ENCODE results near the gene TMEM30B.
"Not testable (repeated sequence)": the region's sequence is repeated elsewhere in the genome, so short reads cannot be mapped to it uniquely, and the experiment has no call there.

The TMEM30B gene

DNA sequence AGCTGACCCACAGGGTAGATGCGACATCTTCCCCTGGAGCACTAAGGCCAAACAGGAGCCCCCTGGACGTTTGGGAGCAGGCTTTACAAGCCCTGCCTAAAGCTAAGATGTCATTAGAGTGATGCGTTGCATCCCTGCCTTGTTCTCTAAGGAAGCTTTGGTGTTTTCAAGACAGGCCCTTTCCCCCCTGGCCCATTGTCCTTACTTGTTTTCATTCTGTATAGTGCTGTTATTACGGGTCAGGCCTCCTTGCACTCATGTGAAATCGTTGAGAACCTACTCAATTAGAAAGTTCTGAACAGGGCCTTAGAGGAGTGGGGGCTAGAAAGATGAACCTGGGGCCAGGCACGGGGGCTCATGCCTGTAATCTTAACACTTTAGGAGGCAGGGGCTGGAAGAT is 38.6 kb upstream of the TMEM30B start:
- H3K4me3 ChIP-seq (ENCODE audit: control insufficient read depth, low read depth, low read length) = no peak overlapping the region
- TF ChIP-seq, protein P1, sequence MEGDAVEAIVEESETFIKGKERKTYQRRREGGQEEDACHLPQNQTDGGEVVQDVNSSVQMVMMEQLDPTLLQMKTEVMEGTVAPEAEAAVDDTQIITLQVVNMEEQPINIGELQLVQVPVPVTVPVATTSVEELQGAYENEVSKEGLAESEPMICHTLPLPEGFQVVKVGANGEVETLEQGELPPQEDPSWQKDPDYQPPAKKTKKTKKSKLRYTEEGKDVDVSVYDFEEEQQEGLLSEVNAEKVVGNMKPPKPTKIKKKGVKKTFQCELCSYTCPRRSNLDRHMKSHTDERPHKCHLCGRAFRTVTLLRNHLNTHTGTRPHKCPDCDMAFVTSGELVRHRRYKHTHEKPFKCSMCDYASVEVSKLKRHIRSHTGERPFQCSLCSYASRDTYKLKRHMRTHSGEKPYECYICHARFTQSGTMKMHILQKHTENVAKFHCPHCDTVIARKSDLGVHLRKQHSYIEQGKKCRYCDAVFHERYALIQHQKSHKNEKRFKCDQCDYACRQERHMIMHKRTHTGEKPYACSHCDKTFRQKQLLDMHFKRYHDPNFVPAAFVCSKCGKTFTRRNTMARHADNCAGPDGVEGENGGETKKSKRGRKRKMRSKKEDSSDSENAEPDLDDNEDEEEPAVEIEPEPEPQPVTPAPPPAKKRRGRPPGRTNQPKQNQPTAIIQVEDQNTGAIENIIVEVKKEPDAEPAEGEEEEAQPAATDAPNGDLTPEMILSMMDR (IDR thresholded peaks at IDR 0.05; ENCODE audit: control insufficient read depth, insufficient read depth, low read depth, low read length, missing control alignments) = no peak
- DNase-seq (ENCODE audit: low read depth) = no peak

DNA sequence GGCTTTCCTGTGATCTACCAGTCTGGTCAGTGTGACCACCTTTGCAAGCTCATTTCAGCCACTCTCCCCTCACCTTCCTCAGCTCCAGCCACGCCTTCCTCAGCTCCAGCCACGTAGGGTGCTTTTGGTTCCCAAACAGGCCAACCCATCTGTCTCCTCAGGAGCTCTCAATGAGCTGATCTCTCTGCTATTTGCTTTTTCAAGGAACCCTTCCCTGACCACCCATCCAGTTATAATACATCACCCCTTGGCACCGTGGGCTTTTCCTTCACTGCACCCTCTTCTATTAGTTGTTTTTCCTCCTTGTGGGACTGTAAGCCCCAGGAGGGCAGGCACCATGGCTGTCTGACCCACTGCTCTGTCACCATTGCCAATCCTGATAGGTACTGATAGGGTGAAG is 37.9 kb upstream of the TMEM30B start:
- no peak for DNase-seq (ENCODE audit: low read depth)
- TF ChIP-seq, protein P1 (IDR thresholded peaks at IDR 0.05; ENCODE audit: control insufficient read depth, insufficient read depth, low read depth, low read length, missing control alignments) = no peak
- H3K4me3 ChIP-seq (ENCODE audit: control insufficient read depth, low read depth, low read length) = no peak overlapping the region

DNA sequence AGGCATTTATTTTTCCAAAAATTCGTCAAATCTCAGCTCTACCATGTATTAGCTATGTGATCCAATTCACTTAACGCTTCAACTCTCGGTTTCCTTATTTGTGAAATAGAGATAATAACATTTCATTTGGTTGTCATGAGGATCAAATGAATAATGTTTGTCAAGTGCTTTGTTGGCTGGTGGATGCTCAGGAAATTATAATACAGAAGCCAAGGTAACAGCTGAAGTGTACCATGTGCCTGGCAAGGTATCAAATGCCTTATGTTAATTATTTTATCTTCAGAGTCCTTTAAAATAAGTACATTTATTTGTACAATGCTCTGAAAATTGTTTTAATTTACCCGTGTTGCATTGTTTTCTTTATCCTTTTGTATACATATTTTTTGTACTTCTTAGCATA is 34.2 kb upstream of the TMEM30B start:
- TF ChIP-seq, protein P1 (IDR thresholded peaks at IDR 0.05; ENCODE audit: control insufficient read depth, insufficient read depth, low read depth, low read length, missing control alignments) = no peak
- H3K4me3 ChIP-seq (ENCODE audit: control insufficient read depth, low read depth, low read length) = no peak overlapping the region
- DNase-seq (ENCODE audit: low read depth) = no peak

DNA sequence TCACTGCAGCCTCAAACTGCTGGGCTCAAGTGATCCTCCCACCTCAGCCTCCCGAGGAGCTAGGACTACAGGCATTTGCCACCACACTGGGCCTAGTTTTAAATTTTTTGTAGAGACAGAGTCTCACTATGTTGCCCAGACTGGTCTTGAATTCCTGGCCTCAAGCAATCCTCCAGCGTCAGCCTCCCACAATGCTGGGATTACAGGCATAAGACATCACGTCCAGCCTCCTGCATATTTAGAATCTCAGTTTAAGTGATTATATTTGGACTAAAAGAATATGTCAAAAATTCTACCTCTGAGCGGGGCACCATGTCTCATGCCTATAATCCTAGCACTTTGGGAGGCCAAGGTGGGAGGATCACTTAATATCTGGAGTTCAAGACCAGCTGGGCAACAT is 27.6 kb upstream of the TMEM30B start:
- not testable (repeated sequence) for H3K4me3 ChIP-seq (ENCODE audit: control insufficient read depth, low read depth, low read length); DNase-seq (ENCODE audit: low read depth)

DNA sequence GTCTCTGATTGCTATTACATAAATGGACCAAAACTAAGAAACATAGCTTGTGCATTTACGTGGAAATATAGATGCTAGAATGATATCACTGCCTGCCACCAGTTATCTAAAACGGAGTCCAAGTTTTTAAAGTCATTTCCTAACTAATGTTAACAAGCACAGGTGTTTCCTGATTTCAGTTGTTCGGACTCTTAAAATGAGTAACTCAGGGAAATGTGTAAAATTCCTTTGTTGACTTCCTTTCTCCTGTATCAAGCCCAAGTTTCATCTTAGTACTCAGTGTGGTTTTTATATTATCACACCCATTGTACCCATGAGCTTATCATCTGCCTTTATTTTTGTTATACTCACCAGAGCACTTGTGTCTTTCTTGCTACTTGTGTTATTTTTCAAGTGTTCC is 27.1 kb upstream of the TMEM30B start:
- no peak for DNase-seq (ENCODE audit: low read depth)
- TF ChIP-seq, protein P1 (IDR thresholded peaks at IDR 0.05; ENCODE audit: control insufficient read depth, insufficient read depth, low read depth, low read length, missing control alignments) = no peak
- no peak overlapping the region for H3K4me3 ChIP-seq (ENCODE audit: control insufficient read depth, low read depth, low read length)

DNA sequence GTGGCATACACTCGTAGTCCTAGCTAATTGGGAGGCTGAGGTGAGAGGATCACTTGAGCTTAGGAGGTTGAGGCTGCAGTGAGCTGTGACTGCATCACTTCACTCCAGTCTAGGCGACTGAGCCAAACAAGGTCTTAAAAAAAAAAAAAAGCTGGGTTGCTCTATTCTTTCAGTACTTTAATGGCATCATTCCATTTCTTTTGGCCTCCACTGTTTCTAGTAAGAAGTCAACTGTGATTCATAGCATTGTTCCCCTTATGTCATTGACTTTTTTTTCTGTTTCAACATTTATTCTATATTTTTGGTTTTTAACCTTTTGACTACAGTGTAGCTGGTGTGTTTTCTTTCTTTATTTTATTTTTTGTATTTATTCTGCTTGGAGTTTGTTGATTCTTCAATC is 23.6 kb upstream of the TMEM30B start:
- no peak for DNase-seq (ENCODE audit: low read depth)
- TF ChIP-seq, protein P1 (IDR thresholded peaks at IDR 0.05; ENCODE audit: control insufficient read depth, insufficient read depth, low read depth, low read length, missing control alignments) = no peak
- no peak overlapping the region for H3K4me3 ChIP-seq (ENCODE audit: control insufficient read depth, low read depth, low read length)

DNA sequence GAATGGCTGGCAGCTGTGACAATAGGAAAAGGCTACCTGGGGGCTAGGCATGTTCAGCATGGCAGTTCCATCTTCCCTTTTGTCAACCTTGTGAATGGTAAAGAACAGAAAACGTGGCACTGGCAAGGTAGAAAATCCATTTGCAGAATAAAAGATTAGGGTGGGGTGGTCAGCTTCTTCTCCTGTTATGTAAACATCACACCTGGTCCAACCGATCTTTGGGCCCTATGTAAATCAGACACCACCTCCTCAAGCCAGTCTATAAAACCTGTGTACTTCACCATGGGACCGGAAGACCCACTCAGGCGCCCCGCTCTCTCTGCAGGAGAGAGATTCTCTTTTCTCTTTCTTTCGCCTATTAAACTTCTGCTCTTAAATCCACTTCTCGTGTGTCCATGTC is 19.6 kb upstream of the TMEM30B start:
- no peak for DNase-seq (ENCODE audit: low read depth)
- TF ChIP-seq, protein P1 (IDR thresholded peaks at IDR 0.05; ENCODE audit: control insufficient read depth, insufficient read depth, low read depth, low read length, missing control alignments) = no peak
- H3K4me3 ChIP-seq (ENCODE audit: control insufficient read depth, low read depth, low read length) = no peak overlapping the region

All from AG09309 (cell line).